A673 (cell line): ENCODE results near the gene BPNT1. TPM values are rescaled to one million over a fixed set of nuclear protein-coding genes. Genes with fewer than 3 reads are reported as not detected.

Experiments
- BruUV-seq: library from RNA; stranded (reverse); fragments of 400-500 nt; replicated peaks from 2 replicates; lab custom pipeline; 2021; lab: Mats Ljungman, UMichigan
- CTCF ChIA-PET: fragments of 300-600 bp; sonication (Branson Sonifier 250); formaldehyde crosslinking; loops from one replicate; lab custom pipeline; 2022; ENCODE audit warnings: antibody characterized with exemption; lab: Charles Lee
- POLR2A ChIA-PET: fragments of 300-600 bp; sonication (Branson Sonifier 250); formaldehyde crosslinking; loops from one replicate; lab custom pipeline; 2022; ENCODE audit warnings: antibody characterized with exemption; ENCODE audit not compliant: low non-redundant PET; lab: Charles Lee
- DNase-seq: peaks from one replicate; pipeline ENCODE4 v3.0.0-alpha.2; 2015; ENCODE audit warnings: low spot score
- H3K27ac ChIP-seq: fragments of 200-600 bp; sonication (generic); 2 replicates; pipeline ENCODE4 v1.5.1; 2016; ENCODE audit warnings: mixed run types, low read depth, mild to moderate bottlenecking, mixed read lengths, antibody characterized with exemption, low read length; ENCODE audit not compliant: poor library complexity, severe bottlenecking
- H3K27me3 ChIP-seq: fragments of 200-600 bp; sonication (generic); replicated peaks from 2 replicates; pipeline ENCODE4 v1.6.1; 2017; ENCODE audit warnings: mixed run types, low read depth, mild to moderate bottlenecking, mixed read lengths, antibody characterized with exemption, low read length; ENCODE audit not compliant: insufficient read depth, poor library complexity
- H3K36me3 ChIP-seq: fragments of 200-600 bp; sonication (generic); 2 replicates; pipeline ENCODE4 v1.6.1; 2016; ENCODE audit warnings: mixed run types, mild to moderate bottlenecking, mixed read lengths, antibody characterized with exemption, low read length; ENCODE audit not compliant: insufficient read depth, poor library complexity, severe bottlenecking
- H3K4me1 ChIP-seq: fragments of 200-600 bp; sonication (generic); 2 replicates; pipeline ENCODE4 v1.6.1; 2017; ENCODE audit warnings: mixed run types, mild to moderate bottlenecking, mixed read lengths, antibody characterized with exemption, low read length; ENCODE audit not compliant: insufficient read depth, poor library complexity, severe bottlenecking
- H3K4me3 ChIP-seq: fragments of 200-600 bp; sonication (generic); 2 replicates; pipeline ENCODE4 v1.5.1; 2016; ENCODE audit warnings: low read depth, mixed run types, mild to moderate bottlenecking, mixed read lengths, low read length; ENCODE audit not compliant: poor library complexity, severe bottlenecking
- H3K9me3 ChIP-seq: fragments of 200-600 bp; sonication (generic); 2 replicates; pipeline ENCODE4 v1.6.1; 2016; ENCODE audit warnings: mixed run types, low read depth, mild to moderate bottlenecking, mixed read lengths, antibody characterized with exemption, low read length; ENCODE audit not compliant: poor library complexity, severe bottlenecking
- CTCF ChIP-seq: fragments of 300-800, 200-600 bp; sonication (generic); conservative IDR thresholded peaks from 2 replicates; pipeline ENCODE4 v1.5.1; 2017; ENCODE audit warnings: low read depth, mild to moderate bottlenecking, antibody characterized with exemption, low read length, moderate library complexity, mixed read lengths
- EZH2 ChIP-seq: fragments of 200-600 bp; sonication (generic); IDR thresholded peaks from 2 replicates; pipeline ENCODE4 v1.6.1; 2017; ENCODE audit warnings: borderline replicate concordance, low read depth, mild to moderate bottlenecking, mixed read lengths, antibody characterized with exemption, low read length; ENCODE audit not compliant: poor library complexity, severe bottlenecking
- intact Hi-C: fragments of 100-400 bp; cut with micrococcal nuclease; formaldehyde crosslinking; loops from one replicate; pipeline ENCODE4 v1.10.0; 2022; ENCODE audit not compliant: unreplicated experiment
- total RNA-seq: library from RNA; stranded (reverse); gene quantifications from 2 replicates; pipeline ENCODE4 v1.2.3, GENCODE V29; 2021

BPNT1 gene
- total RNA-seq, 1 experiment from 2014 or later = 23.5 TPM

GRCh38 chr1:220123889-220124288 lies 34.3 kb upstream of the BPNT1 start:
- Histone ChIP-seq H3K36me3 (peaks cover 10% of the 10 kb centered on the region), H3K27ac (no peak overlapping the region), H3K9me3 (no peaks in the 10 kb centered on the region), H3K4me1 (peaks cover 9% of the 10 kb centered on the region), H3K27me3 (no peaks in the 10 kb centered on the region), H3K4me3 (no peak overlapping the region)
- BruUV-seq = no TSS peak
- peak; percentile 46 for DNase-seq
- ChIA-PET CTCF (interaction anchor here (0.6 kb wide), 1 partner anchor 55 kb away, joined by 3 read pairs; no protein-coding TSS in a partner anchor), POLR2A (no interaction called here)
- intact Hi-C loops = no loop called here
- TF ChIP-seq CTCF = peak; percentile 50
- TF ChIP-seq EZH2 = no peak

GRCh38 chr1:220123066-220123465 lies 33.5 kb upstream of the BPNT1 start:
- no peaks in the 10 kb centered on the region for H3K9me3 ChIP-seq
- H3K4me1 ChIP-seq = peaks cover 9% of the 10 kb centered on the region
- no peak overlapping the region for H3K27ac ChIP-seq
- intact Hi-C loops = no loop called here
- BruUV-seq = no TSS peak
- TF ChIP-seq EZH2 (no peak), CTCF (no peak)
- no peak overlapping the region for H3K4me3 ChIP-seq
- H3K36me3 ChIP-seq = peaks cover 10% of the 10 kb centered on the region
- H3K27me3 ChIP-seq = no peaks in the 10 kb centered on the region
- DNase-seq = no peak
- CTCF ChIA-PET = no interaction called here
- POLR2A ChIA-PET = no interaction called here

- peak; percentile 9 for DNase-seq
- ChIA-PET POLR2A (no interaction called here), CTCF (no interaction called here)
- no peak overlapping the region for H3K27ac ChIP-seq
- intact Hi-C loops = no loop called here
- no peaks in the 10 kb centered on the region for H3K27me3 ChIP-seq
- peaks cover 9% of the 10 kb centered on the region for H3K4me1 ChIP-seq
- no peak overlapping the region for H3K4me3 ChIP-seq
- TF ChIP-seq CTCF = no peak
- no peak for TF ChIP-seq EZH2
- no TSS peak for BruUV-seq
- peaks cover 6% of the 10 kb centered on the region for H3K36me3 ChIP-seq
- H3K9me3 ChIP-seq = no peaks in the 10 kb centered on the region
Measured at GRCh38 chr1:220121791-220122530, 32.4 kb upstream of the BPNT1 start.
